Measurements from ENCODE around the gene TTBK2.

The TTBK2 gene

GRCh38 chr15:42726114-42726513, 194.5 kb downstream of the TTBK2 start:
- TF ChIP-seq ZNF274 (IDR thresholded peaks at IDR 0.05; ENCODE audit: low read depth, low read length) = no peak
- no peak overlapping the region for H3K4me3 ChIP-seq (ENCODE audit: low read length)

DNA sequence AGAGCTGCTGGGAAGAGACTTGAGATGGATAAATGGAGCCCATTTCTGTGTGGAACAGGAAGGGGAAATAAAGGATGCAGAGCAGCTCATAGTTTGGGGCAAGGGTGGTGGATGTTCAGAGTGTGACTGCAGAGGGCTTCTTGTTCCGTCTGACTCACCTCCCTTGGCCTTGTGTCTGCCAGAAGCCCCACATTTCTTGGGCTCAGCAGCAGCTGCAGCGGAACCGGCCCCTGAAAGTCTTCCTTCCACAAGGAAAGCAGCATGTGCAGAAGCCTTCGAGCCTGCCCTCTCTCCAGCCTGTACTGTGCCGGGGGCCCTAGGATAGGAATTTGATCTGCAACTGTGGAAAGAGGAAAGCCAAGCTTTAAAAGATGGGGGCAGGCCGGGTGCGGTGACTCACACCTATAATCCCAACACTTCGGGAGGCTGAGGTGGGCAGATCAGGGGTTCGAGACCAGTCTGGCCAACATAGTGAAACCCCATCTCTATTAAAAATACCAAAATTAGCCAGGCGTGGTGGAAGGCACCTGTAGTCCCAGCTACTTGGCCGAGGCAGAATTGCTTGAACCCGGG, 195.2 kb downstream of the TTBK2 start:
- no peak for TF ChIP-seq ZNF274 (IDR thresholded peaks at IDR 0.05; ENCODE audit: low read depth, low read length)

DNA sequence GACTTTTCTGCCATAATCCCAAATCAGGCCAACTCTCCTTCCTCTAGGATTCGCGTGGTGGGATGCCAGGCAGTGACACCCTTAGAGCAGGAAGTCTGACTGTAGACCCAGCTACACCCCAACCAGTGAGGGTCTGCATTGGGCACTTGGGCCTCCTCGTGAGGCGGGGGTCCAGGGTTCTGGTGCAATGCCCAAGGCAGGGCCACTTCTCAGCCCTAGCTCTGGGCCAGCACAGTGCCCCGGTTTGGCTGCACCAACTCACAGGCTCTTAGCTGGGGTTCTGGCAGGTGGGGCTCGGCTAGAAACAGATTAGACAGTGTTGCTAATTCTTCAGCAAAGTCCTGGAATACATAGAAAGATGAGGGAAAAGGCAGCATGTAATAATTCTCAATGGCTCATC, 196.3 kb downstream of the TTBK2 start:
- no peak overlapping the region for H3K4me3 ChIP-seq (ENCODE audit: low read length)
- TF ChIP-seq ZNF274 (IDR thresholded peaks at IDR 0.05; ENCODE audit: low read depth, low read length) = no peak

More for the DNA sequence above, 195.2 kb downstream of the TTBK2 start:
- no peak overlapping the region for H3K4me3 ChIP-seq (ENCODE audit: low read length)

DNA sequence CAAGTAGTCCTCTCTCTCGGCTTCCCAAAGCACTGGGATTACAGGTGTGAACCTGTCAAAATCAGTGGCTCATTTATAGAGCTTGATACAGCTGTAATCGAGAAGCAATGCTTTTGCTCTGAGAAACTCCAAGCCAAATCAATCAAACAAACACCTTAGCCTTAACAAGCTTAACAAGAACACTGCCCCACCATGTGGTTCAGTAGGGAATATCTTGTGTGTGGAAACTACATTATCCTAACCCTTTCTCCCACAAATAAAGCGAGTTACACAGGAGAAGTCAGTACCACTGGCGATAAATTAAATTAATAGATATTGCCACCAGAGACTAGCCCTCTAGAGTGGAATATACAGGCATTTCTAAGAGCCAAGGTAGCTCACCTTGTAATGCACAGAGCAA, 197.5 kb downstream of the TTBK2 start:
- no peak for TF ChIP-seq ZNF274 (IDR thresholded peaks at IDR 0.05; ENCODE audit: low read depth, low read length)
- no peak overlapping the region for H3K4me3 ChIP-seq (ENCODE audit: low read length)

- H3K4me3 ChIP-seq (ENCODE audit: low read length) = no peak overlapping the region
- no peak for TF ChIP-seq ZNF274 (IDR thresholded peaks at IDR 0.05; ENCODE audit: low read depth, low read length)
Observed at GRCh38 chr15:42721916-42722315, 198.7 kb downstream of the TTBK2 start.

- no peak overlapping the region for H3K4me3 ChIP-seq (ENCODE audit: low read length)
Observed at GRCh38 chr15:42721016-42721415, 199.6 kb downstream of the TTBK2 start.

DNA sequence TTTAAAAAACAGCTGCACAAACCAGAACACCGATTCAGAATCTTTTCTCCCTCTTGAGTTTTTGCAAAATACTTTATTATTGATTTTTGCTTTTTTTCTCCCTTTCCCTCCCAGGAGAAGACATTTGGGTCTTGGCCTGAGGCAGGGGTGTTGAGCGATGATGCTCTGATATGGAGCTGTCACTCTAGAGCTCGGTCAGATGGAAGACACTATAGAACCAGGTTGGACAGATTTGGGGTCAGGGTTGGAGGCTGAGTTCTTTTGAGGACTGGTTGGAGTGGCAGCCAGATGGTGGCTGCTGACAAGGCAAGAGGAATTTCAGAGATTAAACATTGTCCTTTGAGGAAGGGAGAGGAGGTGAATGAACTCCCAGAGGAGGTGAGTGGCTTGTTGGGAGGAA, 200.5 kb downstream of the TTBK2 start:
- H3K4me3 ChIP-seq (ENCODE audit: low read length) = no peak overlapping the region
- no peak for TF ChIP-seq ZNF274 (IDR thresholded peaks at IDR 0.05; ENCODE audit: low read depth, low read length)

More at GRCh38 chr15:42721016-42721415, 199.6 kb downstream of the TTBK2 start:
- no peak for TF ChIP-seq ZNF274 (IDR thresholded peaks at IDR 0.05; ENCODE audit: low read depth, low read length)

DNA sequence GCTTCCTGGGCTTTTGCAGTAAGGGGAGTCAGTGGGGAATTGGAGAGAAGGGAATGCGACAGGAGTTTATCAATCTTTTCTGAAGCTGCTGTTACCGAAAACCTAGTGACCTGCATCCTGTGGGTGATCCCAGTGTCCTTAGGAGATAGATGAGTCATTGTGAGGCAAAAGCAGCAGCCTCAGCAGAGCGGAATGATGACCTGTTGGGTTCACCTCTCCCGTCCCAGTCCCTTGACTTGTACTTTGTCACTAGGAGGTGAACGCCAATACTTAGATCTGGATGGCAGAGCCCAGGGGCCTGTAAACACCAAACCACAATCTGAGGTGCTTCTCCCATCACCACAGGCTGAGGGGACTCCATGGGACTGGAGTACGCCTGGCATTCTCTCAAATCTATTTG, 201.5 kb downstream of the TTBK2 start:
- H3K4me3 ChIP-seq (ENCODE audit: low read length) = no peak overlapping the region
- TF ChIP-seq ZNF274 (IDR thresholded peaks at IDR 0.05; ENCODE audit: low read depth, low read length) = no peak

GRCh38 chr15:42716626-42717025, 204.0 kb downstream of the TTBK2 start:
- TF ChIP-seq ZNF274 (IDR thresholded peaks at IDR 0.05; ENCODE audit: low read depth, low read length) = no peak
- no peak overlapping the region for H3K4me3 ChIP-seq (ENCODE audit: low read length)

- TF ChIP-seq ZNF274 (IDR thresholded peaks at IDR 0.05; ENCODE audit: low read depth, low read length) = no peak
- H3K4me3 ChIP-seq (ENCODE audit: low read length) = no peak overlapping the region
Observed at GRCh38 chr15:42716125-42716524, 204.5 kb downstream of the TTBK2 start.

- no peak for TF ChIP-seq ZNF274 (IDR thresholded peaks at IDR 0.05; ENCODE audit: low read depth, low read length)
- H3K4me3 ChIP-seq (ENCODE audit: low read length) = no peak overlapping the region
Observed at GRCh38 chr15:42712584-42712983, 208.0 kb downstream of the TTBK2 start.

DNA sequence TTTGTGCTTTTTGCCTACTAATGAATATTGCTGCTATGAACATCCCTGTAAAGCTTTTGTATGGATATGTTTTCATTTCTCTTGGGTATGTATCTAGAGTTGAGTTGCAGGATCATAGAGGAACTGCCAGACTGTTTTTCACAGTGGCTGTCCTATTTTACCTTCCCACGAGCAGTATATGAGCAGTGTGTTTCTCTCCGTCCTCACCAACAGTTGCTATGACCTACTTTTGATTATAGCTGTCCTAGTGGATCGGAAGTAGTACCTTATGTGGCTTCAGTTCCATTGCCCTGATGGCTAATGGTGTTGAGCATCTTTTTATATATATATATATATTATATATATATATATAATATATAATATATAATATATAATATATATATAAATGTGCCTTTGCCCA, 208.8 kb downstream of the TTBK2 start:
- no peak overlapping the region for H3K4me3 ChIP-seq (ENCODE audit: low read length)
- no peak for TF ChIP-seq ZNF274 (IDR thresholded peaks at IDR 0.05; ENCODE audit: low read depth, low read length)

DNA sequence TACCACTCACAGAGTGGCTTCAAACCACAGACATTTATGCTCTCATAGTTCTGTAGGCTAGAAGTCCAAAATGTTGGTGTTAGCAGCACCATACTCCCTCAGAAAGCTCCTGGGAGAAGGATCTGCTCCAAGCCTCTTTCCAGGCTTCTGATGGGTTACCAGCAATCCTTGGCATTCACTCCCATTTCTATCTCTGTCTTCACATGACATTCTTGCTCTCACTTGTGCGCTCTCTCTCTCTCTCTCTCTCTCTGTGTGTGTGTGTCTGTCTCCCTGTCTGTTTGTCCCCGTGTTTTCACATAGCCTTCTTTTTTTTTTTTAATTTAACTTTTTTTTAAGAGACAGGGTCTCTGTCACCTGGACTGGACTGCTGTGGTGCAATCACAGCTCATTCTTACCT, 209.9 kb downstream of the TTBK2 start:
- H3K4me3 ChIP-seq (ENCODE audit: low read length) = no peak overlapping the region
- no peak for TF ChIP-seq ZNF274 (IDR thresholded peaks at IDR 0.05; ENCODE audit: low read depth, low read length)

- no peak overlapping the region for H3K4me3 ChIP-seq (ENCODE audit: low read length)
- TF ChIP-seq ZNF274 (IDR thresholded peaks at IDR 0.05; ENCODE audit: low read depth, low read length) = no peak
Observed at GRCh38 chr15:42707873-42708544, 212.6 kb downstream of the TTBK2 start.

DNA sequence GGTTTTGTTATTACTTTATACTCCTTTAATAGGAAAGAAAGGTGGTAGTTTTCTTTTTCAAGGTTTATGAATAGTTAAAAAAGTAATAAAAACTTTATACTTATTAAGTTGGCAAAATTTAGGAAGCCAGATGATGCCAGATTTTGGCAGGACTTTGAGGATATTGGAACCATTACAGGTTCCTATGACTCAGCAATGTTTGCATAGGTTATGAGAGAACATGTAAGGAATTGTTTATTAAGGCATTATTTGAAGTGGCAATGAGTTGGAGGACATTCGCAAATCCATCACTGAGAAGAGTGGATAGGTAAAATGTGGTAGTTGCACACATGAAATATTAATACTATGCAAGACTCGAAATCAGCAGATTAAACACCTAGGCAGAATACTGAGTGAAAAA, 213.5 kb downstream of the TTBK2 start:
- no peak overlapping the region for H3K4me3 ChIP-seq (ENCODE audit: low read length)
- TF ChIP-seq ZNF274 (IDR thresholded peaks at IDR 0.05; ENCODE audit: low read depth, low read length) = no peak

- TF ChIP-seq ZNF274 (IDR thresholded peaks at IDR 0.05; ENCODE audit: low read depth, low read length) = no peak
- H3K4me3 ChIP-seq (ENCODE audit: low read length) = no peak overlapping the region
Observed at GRCh38 chr15:42705336-42705735, 215.2 kb downstream of the TTBK2 start.

Data from GM08714 (cell line).